Endothelial cell of hepatic sinusoid (primary cell): ENCODE measurements around the gene NELFA.
"Not testable (repeated sequence)": the region's sequence is repeated elsewhere in the genome, so short reads cannot be mapped to it uniquely, and the experiment has no call there.

Source experiments
- in situ Hi-C: cut with HindIII; loops from 2 replicates; pipeline ENCODE4 v1.10.0; 2017; ENCODE audit warnings: low sequenced_read_pairs

Gene NELFA

DNA sequence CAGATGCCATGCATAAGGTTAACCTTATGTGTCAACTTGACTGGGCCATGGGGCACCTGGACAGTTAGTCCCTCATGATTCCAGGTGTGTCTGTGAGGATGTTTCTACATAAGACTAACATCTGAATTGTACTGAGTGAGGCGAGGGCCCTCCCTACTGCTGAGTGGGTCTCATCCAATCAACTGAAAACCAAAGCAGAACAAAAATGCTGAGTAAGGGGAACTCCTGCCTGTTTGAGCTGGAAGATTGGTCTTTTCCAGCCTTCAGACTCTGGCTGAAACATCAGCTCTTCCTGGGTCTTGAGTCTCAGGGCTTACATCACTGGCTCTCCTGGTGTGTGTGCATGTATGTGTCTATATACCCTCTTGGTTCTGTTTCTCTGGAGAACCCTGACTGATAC is 13.8 kb downstream of the NELFA start:
- in situ Hi-C loops, result no loop called here

DNA sequence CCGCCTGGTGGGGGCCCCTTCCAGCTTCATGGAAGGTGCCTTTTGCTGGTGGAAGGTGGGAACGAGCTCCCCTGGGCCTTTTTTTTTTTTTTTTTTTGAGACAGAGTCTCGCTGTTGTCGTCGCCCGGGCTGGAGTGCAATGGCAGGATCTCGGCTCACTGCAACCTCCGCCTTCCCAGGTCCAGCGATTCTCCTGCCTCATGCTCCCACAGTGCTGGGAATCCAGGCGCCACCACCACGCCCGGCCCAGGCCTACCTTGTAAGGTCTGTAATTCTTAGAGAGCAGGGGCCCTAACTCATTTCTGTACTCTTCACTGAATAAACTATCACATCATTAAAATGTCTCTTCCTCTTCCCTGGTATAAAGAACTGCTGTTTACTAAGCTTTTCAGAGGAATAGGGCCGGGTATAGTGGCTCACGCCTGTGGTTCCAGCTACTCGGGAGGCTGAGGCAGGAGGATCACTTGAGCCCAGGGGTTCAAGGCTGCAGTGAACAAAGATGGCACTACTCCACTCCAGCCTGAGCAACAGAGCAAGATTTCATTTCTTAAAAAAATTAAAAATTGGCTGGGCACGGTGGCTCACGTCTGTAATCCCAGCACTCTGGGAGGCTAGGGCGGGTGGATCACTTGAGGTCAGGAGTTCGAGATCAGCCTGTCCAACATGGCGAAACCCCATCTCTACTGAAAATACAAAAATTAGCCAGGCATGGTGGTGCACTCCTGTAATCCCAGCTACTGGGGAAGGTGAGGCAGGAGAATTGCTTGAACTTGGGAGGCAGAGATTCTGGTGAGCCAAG is 14.9 kb downstream of the NELFA start:
- in situ Hi-C loops, result not testable (repeated sequence)

DNA sequence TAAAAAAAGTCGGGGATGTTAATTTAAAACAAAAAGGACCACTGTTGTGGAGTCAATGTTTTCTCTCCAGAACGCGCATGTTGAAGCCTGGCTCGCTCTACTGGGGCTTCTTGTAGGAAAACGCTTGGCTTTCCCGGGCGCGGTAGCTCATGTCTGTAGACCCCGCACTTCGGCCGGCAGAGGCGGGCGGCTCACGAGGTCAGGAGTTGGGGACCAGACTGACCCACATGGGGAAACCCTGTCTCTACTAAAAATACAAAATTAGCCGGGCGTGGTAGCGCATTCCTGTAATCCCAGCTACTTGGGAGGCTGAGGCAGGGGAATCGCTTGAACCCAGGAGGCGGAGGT is 15.6 kb downstream of the NELFA start:
- in situ Hi-C loops, result no loop called here

DNA sequence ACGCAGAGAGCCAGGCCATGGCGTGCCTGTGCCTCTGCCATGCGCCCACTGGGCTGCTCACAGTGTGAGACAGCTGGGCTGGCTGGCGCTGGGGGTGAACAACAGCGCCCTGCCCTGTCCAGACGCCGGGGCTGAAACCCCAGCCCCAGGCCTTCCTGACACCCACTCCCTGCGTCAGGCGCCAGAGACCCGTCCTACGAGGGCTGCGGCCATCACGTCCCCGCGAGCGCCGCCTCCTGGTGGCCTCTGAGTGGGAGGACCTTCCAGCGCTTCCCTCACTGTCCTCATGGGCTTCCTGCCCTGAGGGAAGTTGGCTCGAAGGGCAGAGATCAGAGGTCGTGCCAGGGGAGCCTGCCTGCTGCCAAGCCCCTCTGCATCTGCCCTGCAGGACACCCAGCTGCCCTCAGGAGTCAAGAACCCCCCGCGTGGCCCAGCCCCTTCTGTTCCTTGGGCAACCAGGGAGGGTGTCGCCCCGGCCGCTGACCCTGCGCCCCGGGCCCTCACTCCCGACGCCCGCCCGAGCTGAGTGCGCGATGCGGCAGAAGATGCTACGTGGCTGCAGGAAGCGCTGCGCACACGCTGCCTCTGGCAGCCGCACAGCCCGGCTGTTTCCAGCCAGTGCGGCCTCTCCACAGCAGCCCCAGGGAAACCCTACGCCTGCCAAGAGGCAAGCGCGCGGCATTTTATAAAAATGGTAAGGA is 16.2 kb downstream of the NELFA start:
- in situ Hi-C loops, result no loop called here

DNA sequence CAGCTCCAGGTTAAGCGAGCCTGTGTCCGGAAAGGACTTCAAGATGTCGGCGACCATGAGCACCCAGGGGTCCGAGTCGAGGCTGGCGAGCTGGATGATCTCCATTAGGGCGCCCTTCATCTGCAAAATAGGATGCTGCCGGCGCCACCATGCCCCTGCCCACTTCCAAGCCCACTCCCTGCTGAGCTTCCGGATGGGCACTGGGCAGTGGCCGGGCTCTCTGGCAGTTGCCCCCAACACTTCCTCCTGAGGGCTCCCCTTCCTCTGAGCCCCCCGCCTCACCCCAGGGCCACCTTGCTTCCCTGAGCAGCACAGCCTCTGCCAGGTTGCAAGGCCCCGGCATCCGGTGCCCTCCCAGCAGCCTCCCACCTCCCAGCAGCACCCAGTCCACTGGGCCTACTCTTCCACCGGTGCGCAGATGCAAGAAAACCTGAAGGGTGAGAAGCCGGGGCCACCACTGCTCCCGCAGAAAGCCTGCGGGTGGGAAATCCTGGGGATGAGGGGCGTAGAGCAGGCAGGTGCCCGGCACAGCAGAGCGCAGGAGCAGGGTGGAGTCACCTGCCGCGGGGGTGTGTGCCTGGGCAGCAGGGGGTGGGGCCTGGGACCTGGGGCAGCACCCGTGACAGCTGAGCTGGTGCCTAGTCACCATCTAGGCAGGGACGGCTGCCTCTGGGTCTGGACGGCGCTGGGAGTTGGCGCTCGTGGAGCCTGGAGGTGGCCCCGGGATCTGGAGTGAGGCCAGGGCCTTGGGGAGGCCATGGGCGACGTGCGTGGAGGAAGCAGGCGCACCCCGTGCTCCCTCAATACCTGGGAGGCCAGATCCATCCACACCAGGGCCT is 17.0 kb downstream of the NELFA start:
- in situ Hi-C loops, result no loop called here

DNA sequence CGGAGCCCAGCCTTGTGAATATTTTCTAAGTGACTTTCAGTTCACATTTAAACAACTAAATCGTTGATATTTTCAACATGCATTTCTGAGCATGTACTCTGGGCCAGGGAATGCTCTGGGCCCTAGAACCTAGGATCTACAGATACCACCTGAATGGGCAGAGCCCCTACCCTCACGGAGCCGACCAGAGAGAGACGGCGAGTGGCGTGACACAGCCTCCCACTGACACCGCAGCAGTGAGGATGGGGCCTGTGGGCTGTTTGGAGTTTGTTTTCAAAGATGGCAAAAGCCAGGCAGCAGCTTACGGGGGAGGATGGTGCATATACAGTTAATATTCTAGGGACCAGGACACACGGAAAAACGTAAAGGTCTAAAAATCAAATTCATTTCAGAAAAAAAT is 17.7 kb downstream of the NELFA start:
- in situ Hi-C loops, result no loop called here

DNA sequence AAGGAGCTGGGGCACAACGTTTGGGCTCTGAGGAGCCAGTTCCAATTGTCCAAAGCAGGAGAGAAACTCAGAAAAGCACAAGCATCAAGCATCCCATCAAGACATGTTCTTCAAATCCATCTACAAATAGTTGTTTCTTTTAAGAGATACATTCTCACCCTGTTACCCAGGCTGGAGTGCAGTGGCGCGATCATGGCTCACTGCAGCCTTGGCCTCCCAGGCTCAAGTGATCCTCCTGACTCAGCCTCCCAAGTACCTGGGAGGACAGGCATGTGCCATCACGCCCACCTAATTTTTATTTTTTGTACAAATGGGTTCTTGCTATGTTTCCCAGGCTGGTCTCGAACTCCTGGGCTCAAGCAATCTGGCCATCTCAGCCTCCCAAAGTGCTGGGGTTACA is 18.1 kb downstream of the NELFA start:
- in situ Hi-C loops, result no loop called here

DNA sequence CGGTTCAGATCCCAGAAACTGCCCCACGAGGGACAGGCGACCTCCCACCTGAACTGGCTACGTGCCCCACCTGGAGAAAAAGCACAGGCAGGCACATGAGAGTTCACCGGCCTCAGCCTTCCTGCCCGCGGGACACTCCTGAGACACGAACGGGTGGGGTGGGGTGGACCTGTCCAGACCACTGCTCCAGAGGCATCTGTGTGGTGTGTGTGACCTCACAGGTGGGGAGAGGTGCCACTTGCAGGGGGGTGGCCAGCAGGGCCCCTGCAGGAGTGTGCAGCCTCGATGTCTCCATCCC is 18.5 kb downstream of the NELFA start:
- in situ Hi-C loops, result no loop called here

DNA sequence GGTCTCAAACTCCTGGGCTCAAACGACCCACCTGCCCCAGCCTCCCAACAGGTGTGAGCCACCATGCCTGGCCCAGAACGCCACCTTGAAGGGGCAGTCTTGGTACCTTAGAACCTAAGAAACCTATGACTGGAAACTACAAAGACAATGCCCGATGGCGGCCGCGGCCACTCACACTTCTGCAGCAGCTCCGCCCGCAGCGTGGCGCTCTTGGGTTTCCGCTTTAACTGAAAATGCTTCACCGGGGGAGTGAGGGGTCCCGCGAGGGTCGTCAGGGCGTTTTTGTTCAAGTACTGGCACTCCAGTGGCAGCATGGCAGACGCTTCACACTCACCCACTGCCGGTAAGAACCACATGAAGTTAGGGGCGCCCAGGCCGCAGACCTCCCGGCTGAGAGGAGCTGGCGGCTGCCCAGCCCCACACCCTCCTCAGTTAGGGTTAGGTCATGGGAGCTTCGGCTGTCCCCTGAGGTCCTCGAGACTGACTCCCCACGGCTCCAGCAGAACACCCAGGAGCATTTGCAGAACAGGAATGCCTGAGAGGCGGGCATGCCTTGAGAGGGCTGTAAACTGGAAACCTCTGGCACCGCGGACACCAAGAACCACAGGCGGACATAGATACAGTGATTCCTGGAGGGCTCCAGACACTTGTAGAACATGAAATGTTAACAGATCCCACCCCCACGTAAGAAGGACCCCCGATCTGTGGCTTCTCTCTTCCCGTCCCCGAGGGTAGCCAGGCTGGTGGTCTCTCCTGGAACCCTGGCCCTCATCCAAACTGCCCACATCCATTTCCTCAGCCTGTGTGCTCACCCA is 19.0 kb downstream of the NELFA start:
- in situ Hi-C loops, result no loop called here

DNA sequence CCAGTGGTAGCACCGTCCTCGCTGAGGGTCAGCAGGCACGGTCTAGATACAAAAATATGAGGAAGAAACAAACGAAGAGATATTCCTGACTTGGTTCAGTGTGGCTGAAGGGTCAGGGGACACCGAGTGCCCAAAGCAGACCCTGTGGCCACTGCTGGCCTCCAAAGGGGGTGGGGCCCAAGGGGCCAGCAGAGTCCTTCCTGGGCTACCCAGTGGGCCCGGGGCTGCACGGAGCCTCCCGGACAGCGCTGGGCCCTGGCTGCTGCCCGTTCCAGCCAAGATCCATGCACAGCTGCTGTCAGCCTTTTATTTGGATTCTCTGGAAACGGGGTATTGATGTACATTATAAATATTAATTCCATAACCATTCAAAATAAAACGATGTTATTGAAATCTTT is 20.4 kb downstream of the NELFA start:
- in situ Hi-C loops, result no loop called here

DNA sequence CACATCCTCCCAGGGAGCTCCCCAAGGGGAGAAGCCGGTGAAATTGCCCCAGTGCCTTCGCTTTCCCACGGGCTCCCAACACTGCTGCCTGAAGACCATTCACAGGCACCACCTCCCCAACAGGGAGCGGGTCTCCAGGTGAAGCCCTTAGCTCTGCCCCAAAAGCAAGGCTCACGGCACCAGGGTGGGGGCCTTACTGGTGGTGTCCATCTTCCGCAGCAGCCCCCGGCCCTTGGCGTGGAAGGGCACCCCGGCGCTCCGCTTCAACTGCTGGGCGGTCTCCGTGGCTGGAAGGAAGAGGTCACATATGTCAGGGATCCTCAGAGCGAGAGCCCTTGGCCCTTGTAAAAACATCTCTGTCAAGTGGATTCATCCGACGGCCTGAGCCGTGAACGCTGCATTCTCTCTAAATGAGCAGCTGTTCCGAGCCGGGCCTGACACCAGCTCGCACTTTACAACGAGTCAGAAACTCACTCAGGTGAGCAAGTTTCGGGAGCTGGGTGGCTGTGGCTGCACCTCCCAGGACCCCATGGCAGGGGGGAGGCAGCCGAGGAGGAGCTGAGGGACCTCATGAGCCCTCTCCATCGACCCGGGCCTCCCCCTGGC is 20.9 kb downstream of the NELFA start:
- in situ Hi-C loops, result no loop called here

DNA sequence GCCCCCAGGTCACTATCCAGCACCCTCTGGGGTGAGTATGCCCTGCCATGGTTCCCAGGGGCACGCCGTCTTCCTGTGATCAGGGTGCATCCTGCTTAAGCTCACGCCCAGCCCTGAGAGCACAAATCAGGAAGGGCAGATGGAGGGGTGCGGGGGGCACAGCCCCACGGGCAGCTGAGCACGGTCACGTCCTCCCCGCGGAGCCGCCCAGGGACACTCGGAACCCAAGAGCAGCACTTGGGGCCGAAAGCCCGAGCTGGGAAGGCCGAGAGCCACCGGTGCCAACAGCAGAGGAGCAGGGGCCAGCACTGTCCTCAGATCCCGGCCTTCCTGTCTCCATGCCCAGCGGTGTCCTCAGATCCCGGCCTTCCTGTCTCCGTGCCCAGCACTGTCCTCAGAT is 21.5 kb downstream of the NELFA start:
- in situ Hi-C loops, result no loop called here

DNA sequence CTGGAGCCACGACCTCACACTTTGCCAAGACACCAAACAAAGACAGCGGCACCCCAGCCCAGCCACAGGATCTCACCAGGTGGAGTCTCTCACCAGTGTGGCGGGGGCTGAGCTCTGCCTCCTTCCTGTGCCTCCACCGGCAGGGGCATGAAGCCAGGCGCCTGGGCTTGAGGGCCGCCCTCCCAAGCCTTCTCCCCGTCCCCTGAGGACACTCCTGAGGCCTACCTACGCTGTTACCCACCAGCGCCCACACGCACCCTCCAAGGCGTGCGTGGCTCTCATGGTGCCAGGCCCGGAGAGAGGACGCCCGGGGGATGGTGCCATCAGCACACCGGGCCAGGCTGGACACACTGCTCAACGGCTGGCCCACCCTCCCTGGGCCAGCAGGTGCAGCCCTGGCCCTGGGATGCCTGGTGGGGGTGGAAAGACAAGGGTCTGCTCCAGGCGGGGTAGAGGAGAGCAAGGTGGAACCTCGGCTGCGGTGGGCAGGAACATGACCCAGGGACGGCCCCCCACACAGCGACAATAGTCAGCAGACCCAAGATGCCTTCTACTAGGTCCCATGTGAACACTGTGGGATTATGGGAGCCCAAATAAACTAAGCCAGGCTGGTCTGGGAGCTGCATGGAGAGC is 22.1 kb downstream of the NELFA start:
- in situ Hi-C loops, result no loop called here

DNA sequence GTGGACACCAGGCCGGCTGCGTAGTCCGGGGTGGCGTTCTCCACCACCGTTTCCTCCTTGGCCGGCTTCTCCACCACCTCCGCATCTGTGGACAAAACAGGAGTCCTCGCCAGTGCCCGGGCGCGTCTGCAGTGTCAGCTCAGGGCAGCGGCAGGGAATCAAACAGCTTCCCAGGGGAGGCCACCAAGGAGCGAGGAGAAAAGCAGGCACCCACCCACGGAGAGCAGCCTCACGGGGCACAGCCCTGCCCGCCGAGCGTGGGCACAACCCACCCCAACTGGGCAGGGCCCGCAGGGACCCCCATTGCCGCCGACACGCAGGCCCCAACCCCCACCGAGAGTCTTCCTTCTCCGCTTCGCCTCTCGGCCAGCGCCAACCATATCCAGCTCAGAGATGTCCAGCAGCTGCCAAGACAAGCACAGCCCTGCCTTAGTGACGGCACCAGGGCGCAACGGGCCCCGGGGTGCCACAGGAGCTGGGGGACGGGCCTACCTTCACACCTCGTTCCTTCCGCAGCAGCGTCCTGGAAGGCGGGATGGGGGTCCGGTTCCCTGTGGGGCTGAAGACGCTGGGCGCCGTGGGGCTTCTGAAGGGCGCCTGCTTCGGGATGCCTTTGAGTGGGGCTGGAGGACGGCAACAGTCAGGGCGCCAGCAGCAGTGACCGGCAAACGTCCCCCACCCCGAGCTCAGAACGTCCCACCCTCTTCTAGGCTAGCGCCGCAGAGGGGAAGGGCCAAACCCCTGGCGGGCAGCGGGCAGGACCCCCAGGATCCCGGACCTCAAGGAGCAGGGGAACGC is 22.8 kb downstream of the NELFA start:
- in situ Hi-C loops, result no loop called here

DNA sequence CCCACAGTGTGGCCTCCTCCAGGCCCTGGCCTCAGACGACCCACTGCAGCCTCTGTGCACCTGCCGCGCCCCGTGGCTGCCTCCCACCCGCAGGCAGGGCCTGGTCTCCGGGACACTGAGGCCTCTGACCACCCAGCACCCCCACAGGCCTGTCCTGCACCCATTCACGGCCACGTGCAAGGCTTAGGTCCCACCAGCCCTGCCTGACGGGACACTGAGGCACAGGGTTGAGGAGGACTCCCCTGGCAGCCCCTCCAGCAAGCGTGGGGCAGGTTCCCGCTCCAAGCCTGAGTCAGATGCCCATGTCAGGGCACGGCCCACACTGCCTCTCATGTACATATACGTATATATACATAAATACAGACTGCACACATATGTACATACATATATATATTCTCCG is 23.5 kb downstream of the NELFA start:
- in situ Hi-C loops, result no loop called here

DNA sequence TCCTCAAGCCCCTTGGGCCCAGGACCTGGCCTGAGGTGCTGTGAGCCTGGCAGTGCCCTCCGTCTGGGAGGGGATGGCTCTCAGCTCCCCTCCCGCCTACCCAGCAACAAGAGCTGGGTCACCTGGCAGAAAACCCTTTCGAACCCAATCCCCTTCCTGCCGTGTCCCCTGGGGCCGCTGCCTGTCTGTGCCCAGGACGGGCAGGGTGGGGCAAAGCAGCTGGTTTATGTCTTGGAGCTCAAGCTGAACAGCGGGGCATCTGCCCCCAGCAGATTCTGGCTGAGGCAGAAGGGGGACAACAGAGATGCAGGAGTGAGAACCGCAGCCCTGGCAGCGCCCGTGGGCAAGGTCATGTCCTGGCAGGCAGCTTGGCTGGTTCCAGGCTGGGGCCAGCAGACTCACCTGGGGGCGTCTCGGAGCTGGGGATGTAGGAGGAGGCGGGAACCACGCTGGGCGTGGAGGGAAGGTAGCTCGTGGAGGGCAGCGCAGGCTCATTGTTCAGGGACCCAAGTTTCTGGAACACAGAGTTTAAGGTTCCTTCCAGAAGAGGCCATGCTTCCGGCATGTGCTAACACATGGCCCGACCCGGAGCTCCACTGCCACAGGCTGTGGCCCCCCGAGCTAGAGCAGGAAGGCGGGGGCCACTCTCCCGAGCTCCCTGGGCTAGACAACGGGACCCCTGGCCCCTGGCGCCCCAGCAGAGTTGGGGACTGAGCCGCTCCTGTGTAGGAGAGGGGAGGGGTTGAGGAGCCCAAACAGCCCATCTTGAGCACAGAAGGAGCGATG is 24.2 kb downstream of the NELFA start:
- in situ Hi-C loops, result no loop called here

DNA sequence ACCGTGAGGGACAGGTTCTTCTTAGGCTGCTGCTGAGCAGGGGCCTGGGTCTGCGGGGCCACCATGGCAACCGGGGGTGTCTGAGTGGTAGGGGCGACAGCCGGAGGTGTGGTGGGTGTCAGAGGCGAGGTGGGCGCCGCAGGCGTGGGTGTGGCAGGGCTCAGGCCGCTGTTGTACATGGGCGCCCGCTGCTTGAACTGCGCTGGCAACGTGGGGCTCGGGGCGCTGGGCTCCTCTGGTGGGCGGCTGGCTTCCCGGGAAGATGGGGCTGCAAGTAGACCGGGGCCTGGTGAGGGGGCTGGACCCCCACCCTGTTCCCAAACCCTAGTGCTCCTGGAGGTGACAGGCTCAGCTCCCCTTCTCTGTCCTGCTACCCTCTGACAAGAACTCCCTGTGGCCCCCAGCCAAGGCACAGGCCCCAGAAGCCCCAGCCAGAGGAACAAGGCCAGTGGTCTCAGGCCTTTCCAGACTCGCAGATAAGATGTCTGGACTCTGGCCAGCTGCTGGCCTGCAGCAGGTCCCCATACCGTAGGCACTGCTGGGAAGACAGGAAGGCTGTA is 24.8 kb downstream of the NELFA start:
- in situ Hi-C loops, result no loop called here

DNA sequence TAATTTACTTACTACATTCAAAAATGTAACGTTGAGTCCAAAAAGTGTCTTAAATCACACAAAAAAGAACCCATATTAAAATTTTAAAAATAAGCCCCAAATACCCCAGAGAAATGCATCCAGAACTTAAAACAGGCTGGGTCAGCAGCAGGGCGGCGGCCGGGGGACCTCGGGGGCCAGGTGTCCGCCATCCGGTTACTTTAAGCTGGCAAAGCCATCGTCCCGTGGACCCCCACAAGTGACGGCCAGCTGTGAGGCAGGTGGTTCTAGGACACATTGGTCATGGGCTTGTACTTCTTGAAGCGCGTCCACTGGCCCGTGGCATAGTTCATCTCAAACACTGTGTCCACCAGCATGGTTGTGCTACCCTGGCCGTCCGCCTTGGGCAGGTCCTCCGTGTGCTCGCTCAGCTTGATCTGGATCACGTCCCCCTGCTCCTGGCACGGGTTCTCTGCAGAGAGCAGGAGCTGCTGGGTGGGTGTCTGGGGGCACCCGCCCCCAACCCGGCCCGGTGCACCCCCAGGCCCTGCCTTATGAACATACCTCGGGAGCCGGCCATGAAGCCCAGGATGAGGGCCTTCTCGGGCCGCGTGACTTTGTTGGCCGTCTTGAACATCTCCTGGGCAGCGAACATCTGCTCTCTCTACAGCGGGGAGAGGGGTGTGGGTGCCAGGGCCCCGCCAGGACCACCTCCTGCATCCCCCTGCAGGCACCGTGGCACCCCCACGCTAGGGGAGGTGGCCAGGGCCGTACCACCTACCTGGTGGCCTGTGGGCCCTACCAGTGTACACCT is 25.5 kb downstream of the NELFA start:
- in situ Hi-C loops, result no loop called here
